ENCODE data around the gene PTPRE.

GRCh38 chr10:128007971-128008370, 101.1 kb downstream of the PTPRE start:
- no peak for TF ChIP-seq ZNF274 (IDR thresholded peaks at IDR 0.05; ENCODE audit: low read depth, low read length)
- no peak for TF ChIP-seq YY1 (IDR thresholded peaks at IDR 0.05; ENCODE audit: insufficient read depth, insufficient read length)
- TF ChIP-seq SUZ12 (IDR thresholded peaks at IDR 0.05; ENCODE audit: extremely low read depth, insufficient read depth, insufficient read length) = no peak
